ENCODE data around the gene SRGAP1.

- TF ChIP-seq GATA2 (IDR thresholded peaks at IDR 0.05; ENCODE audit: low read depth, low read length) (no peak), GATA3 (IDR thresholded peaks at IDR 0.05; ENCODE audit: low read depth, low read length) (no peak)
Measured at GRCh38 chr12:64010069-64010686, 165.7 kb downstream of the SRGAP1 start.

Measured in SH-SY5Y (cell line).